OCI-LY7 (cell line): ENCODE results near the gene PUM2. TPM values are rescaled to one million over a fixed set of nuclear protein-coding genes. Genes with fewer than 3 reads are reported as not detected.

ENCODE experiments used
- BruUV-seq: library from RNA; stranded (reverse); fragments of 400-500 nt; replicated peaks from 2 replicates; lab custom pipeline; 2021; lab: Mats Ljungman, UMichigan
- CTCF ChIA-PET: fragments of 300-600 bp; sonication (Branson Sonifier 250); formaldehyde crosslinking; loops from one replicate; lab custom pipeline; 2022; ENCODE audit warnings: antibody characterized with exemption; ENCODE audit not compliant: unreplicated experiment; lab: Charles Lee
- POLR2A ChIA-PET: fragments of 300-600 bp; sonication (Branson Sonifier 250); formaldehyde crosslinking; loops from one replicate; lab custom pipeline; 2022; ENCODE audit warnings: antibody characterized with exemption; lab: Charles Lee
- DNase-seq: peaks from one replicate; pipeline ENCODE4 v3.0.0-alpha.2; 2015; ENCODE audit warnings: low spot score
- H2AFZ ChIP-seq: fragments of 200-600 bp; sonication (generic), shearing (Covaris generic); 2 replicates; pipeline ENCODE4 v1.6.1; 2014; ENCODE audit warnings: mild to moderate bottlenecking, antibody characterized with exemption, low read length, moderate library complexity
- H3K27ac ChIP-seq: fragments of 200-600 bp; sonication (generic); 2 replicates; pipeline ENCODE4 v1.5.1; 2014; ENCODE audit warnings: mixed run types, low read depth, mild to moderate bottlenecking, moderate library complexity, low read length, inconsistent platforms; ENCODE audit not compliant: poor library complexity, severe bottlenecking
- H3K36me3 ChIP-seq: fragments of 200-600 bp; sonication (generic); 2 replicates; pipeline ENCODE4 v1.6.1; 2014; ENCODE audit warnings: mild to moderate bottlenecking, antibody characterized with exemption, low read length, moderate library complexity, mixed read lengths; ENCODE audit not compliant: insufficient read depth
- H3K4me1 ChIP-seq: fragments of 200-600 bp; sonication (generic); 2 replicates; pipeline ENCODE4 v1.5.1; 2014; ENCODE audit warnings: mild to moderate bottlenecking, low read length; ENCODE audit not compliant: insufficient read depth, poor library complexity, severe bottlenecking
- H3K4me2 ChIP-seq: fragments of 200-600 bp; sonication (generic); 2 replicates; pipeline ENCODE4 v1.6.1; 2014; ENCODE audit warnings: mild to moderate bottlenecking, low read length
- H3K4me3 ChIP-seq: fragments of 200-600 bp; sonication (generic); 2 replicates; pipeline ENCODE4 v1.5.1; 2014; ENCODE audit warnings: mild to moderate bottlenecking, low read depth, low read length; ENCODE audit not compliant: poor library complexity, severe bottlenecking
- H3K79me2 ChIP-seq: fragments of 200-600 bp; sonication (generic); 2 replicates; pipeline ENCODE4 v1.6.1; 2016; ENCODE audit warnings: low read depth, mild to moderate bottlenecking, low read length, moderate library complexity, mixed read lengths; ENCODE audit not compliant: insufficient read depth
- H3K9me2 ChIP-seq: fragments of 200-600 bp; sonication (generic); 2 replicates; pipeline ENCODE4 v1.6.1; 2016; ENCODE audit warnings: mild to moderate bottlenecking, low read length, mixed read lengths; ENCODE audit not compliant: insufficient read depth
- H3K9me3 ChIP-seq: fragments of 200-600 bp; sonication (generic); 2 replicates; pipeline ENCODE4 v1.6.1; 2014; ENCODE audit warnings: mild to moderate bottlenecking, mixed run types, low read length, mixed read lengths
- H4K20me1 ChIP-seq: fragments of 200-600 bp; sonication (generic); 2 replicates; pipeline ENCODE4 v1.6.1; 2014; ENCODE audit warnings: mild to moderate bottlenecking, antibody characterized with exemption, low read length, moderate library complexity, mixed read lengths; ENCODE audit not compliant: insufficient read depth
- CTCF ChIP-seq: fragments of 200-600 bp; sonication (generic); conservative IDR thresholded peaks from 2 replicates; pipeline ENCODE4 v1.5.1; 2014; ENCODE audit warnings: mild to moderate bottlenecking, antibody characterized with exemption, low read length, moderate library complexity, mixed read lengths
- EZH2phosphoT487 ChIP-seq: fragments of 200-600 bp; sonication (generic); IDR thresholded peaks from 2 replicates; pipeline ENCODE4 v1.6.1; 2018; ENCODE audit warnings: low read depth, borderline replicate concordance, mild to moderate bottlenecking, mixed run types, antibody characterized with exemption, low read length, moderate library complexity, mixed read lengths
- intact Hi-C: fragments of 100-400 bp; cut with micrococcal nuclease; formaldehyde crosslinking; loops from one replicate; pipeline ENCODE4 v1.10.0; 2022; ENCODE audit not compliant: unreplicated experiment
- total RNA-seq, 2 experiments: library from RNA; depleted of rRNA in 1 of 2; stranded (reverse); fragments of >200 nt in 1 of 2; shearing (Covaris generic) in 1 of 2; gene quantifications; 2 replicates each; pipeline ENCODE4 v1.2.3, GENCODE V29; 2014 to 2022

The PUM2 gene
- total RNA-seq, 2 experiments from 2014 or later: 48.2 to 122 TPM

- Histone ChIP-seq H3K9me2 (no peaks in the 10 kb centered on the region), H3K9me3 (no peaks in the 10 kb centered on the region), H2AFZ (no peak overlapping the region), H3K4me1 (peaks cover 37% of the 10 kb centered on the region), H3K27ac (no peak overlapping the region), H3K79me2 (no peaks in the 10 kb centered on the region), H3K36me3 (no peaks in the 10 kb centered on the region), H3K4me3 (no peak overlapping the region), H4K20me1 (no peaks in the 10 kb centered on the region), H3K4me2 (no peak overlapping the region)
- POLR2A ChIA-PET: interaction anchor here (0.6 to 1.3 kb wide), 2 partner anchors 21 to 115 kb away, joined by 4 to 5 read pairs; no protein-coding TSS in a partner anchor
- TF ChIP-seq CTCF (no peak), EZH2phosphoT487 (no peak)
- BruUV-seq: no TSS peak
- CTCF ChIA-PET: no interaction called here
- intact Hi-C loops: no loop called here
- no peak for DNase-seq
These were observed 139.2 kb downstream of the PUM2 start for GRCh38 chr2:20211420-20211819.

- Histone ChIP-seq H3K4me3 (no peak overlapping the region), H3K9me2 (no peaks in the 10 kb centered on the region), H3K9me3 (no peaks in the 10 kb centered on the region), H3K4me1 (peaks cover 38% of the 10 kb centered on the region), H3K4me2 (no peak overlapping the region), H3K79me2 (no peaks in the 10 kb centered on the region), H3K27ac (no peak overlapping the region), H4K20me1 (no peaks in the 10 kb centered on the region), H3K36me3 (no peaks in the 10 kb centered on the region), H2AFZ (no peak overlapping the region)
- ChIA-PET CTCF (interaction anchor here (0.6 kb wide), 1 partner anchor 201 kb away, joined by 3 read pairs; no protein-coding TSS in a partner anchor), POLR2A (interaction anchor here (1.3 kb wide), 1 partner anchor 22 kb away, joined by 5 read pairs; no protein-coding TSS in a partner anchor)
- TF ChIP-seq EZH2phosphoT487: no peak
- TF ChIP-seq CTCF: no peak
- intact Hi-C loops: no loop called here
- no peak for DNase-seq
- no TSS peak for BruUV-seq
These were observed 140.2 kb downstream of the PUM2 start for GRCh38 chr2:20210462-20210861.

- DNase-seq: no peak
- Histone ChIP-seq H3K9me3 (no peaks in the 10 kb centered on the region), H2AFZ (no peak overlapping the region), H3K9me2 (no peaks in the 10 kb centered on the region), H4K20me1 (no peaks in the 10 kb centered on the region), H3K79me2 (no peaks in the 10 kb centered on the region), H3K27ac (no peak overlapping the region), H3K36me3 (no peaks in the 10 kb centered on the region), H3K4me3 (no peak overlapping the region), H3K4me1 (peaks cover 38% of the 10 kb centered on the region), H3K4me2 (no peak overlapping the region)
- TF ChIP-seq CTCF (no peak), EZH2phosphoT487 (no peak)
- intact Hi-C loops: no loop called here
- POLR2A ChIA-PET: no interaction called here
- CTCF ChIA-PET: interaction anchor here (0.5 kb wide), 1 partner anchor 496 kb away, joined by 4 read pairs; no protein-coding TSS in a partner anchor
- no TSS peak for BruUV-seq
These were observed 141.1 kb downstream of the PUM2 start for GRCh38 chr2:20209373-20210109.
